ENCODE measurements around the gene IER3. TPM values are rescaled to one million over a fixed set of nuclear protein-coding genes. Genes with fewer than 3 reads are reported as not detected.

The IER3 gene
- total and polyA plus RNA-seq, 9 donors = 9.7 to 221 (median 20.6) TPM

DNA sequence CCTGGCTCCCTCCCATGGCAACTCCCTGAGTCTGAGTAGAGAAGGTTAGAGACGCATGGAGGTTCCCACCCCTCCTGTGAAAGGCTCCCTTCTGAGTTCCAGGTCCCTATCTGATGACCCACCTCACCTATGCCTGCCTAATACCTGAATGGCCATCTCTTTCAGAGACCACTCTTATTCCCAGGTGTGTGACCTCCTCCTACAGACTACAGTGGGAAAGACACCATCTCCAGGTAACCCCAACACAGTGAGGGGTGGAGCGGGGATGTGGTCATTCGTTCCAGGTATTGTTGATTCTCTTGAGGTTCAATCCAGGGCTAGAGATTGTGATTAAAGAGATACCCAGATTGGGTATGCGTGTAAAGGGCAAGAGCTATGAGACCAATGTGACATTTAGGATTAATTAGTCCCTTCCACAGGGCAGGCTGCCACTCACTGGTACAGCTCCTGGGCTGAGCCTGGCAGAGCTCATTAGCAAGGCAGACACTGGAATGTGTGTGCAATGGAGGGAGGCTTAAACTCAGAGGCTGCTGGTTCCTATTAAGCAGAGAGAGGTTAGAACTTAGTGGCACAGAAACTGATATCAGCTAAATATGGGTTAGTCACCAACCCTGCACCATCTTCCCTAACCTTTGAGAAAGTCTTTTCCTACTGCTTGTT lies 46.5 kb upstream of the IER3 start:
- WGBS, 3 donors = 90 to 92% (median 91%) methylated on average over 4 of the region's 4 CpGs
- H3K27me3 ChIP-seq = no peaks in the 10 kb centered on the region
- TF ChIP-seq POLR2A (IDR thresholded peaks at IDR 0.05) (no peak), EP300 (IDR thresholded peaks at IDR 0.05) (no peak)
- TF ChIP-seq, protein P1, sequence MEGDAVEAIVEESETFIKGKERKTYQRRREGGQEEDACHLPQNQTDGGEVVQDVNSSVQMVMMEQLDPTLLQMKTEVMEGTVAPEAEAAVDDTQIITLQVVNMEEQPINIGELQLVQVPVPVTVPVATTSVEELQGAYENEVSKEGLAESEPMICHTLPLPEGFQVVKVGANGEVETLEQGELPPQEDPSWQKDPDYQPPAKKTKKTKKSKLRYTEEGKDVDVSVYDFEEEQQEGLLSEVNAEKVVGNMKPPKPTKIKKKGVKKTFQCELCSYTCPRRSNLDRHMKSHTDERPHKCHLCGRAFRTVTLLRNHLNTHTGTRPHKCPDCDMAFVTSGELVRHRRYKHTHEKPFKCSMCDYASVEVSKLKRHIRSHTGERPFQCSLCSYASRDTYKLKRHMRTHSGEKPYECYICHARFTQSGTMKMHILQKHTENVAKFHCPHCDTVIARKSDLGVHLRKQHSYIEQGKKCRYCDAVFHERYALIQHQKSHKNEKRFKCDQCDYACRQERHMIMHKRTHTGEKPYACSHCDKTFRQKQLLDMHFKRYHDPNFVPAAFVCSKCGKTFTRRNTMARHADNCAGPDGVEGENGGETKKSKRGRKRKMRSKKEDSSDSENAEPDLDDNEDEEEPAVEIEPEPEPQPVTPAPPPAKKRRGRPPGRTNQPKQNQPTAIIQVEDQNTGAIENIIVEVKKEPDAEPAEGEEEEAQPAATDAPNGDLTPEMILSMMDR (IDR thresholded peaks at IDR 0.05) = no peak
- H3K4me3 ChIP-seq = no peak overlapping the region
- H3K36me3 ChIP-seq = no peaks in the 10 kb centered on the region
- H3K27ac ChIP-seq = no peak overlapping the region
- no peaks in the 10 kb centered on the region for H3K9me3 ChIP-seq
- no peaks in the 10 kb centered on the region for H3K4me1 ChIP-seq (ENCODE audit: insufficient read depth)
- intact Hi-C loops (cut with DNase I) = no loop called here
- DNase-seq = no peak

DNA sequence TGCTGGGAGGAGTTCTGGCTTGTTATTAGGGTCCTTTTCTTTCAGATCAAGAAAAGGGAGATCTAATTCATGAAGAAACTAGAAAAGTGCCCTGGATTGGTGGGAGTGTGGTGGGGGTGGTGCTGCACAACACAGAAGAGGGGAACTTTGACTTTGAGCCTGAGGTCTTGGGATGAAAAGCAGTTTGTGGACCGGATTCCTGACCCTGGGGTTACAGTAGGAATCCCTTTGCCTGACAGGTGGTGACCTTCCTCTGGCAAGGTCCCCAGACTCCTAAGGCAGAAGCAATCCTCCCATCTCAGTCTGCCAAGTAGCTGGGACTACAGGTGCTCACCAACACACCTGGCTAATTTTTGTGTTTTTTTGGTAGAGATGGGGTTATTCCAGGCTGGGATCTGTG lies 45.3 kb upstream of the IER3 start:
- H3K27ac ChIP-seq = no peak overlapping the region
- no peak for DNase-seq
- H3K4me1 ChIP-seq (ENCODE audit: insufficient read depth) = no peaks in the 10 kb centered on the region
- no peaks in the 10 kb centered on the region for H3K9me3 ChIP-seq
- TF ChIP-seq EP300 (IDR thresholded peaks at IDR 0.05) = no peak
- no peak for TF ChIP-seq POLR2A (IDR thresholded peaks at IDR 0.05)
- TF ChIP-seq, protein P1 (IDR thresholded peaks at IDR 0.05) = no peak
- WGBS, 3 donors = 0 to 42% (median 3%) methylated on average over 1 of the region's 1 CpG
- no peaks in the 10 kb centered on the region for H3K36me3 ChIP-seq
- intact Hi-C loops (cut with DNase I) = no loop called here
- H3K27me3 ChIP-seq = no peaks in the 10 kb centered on the region
- no peak overlapping the region for H3K4me3 ChIP-seq

DNA sequence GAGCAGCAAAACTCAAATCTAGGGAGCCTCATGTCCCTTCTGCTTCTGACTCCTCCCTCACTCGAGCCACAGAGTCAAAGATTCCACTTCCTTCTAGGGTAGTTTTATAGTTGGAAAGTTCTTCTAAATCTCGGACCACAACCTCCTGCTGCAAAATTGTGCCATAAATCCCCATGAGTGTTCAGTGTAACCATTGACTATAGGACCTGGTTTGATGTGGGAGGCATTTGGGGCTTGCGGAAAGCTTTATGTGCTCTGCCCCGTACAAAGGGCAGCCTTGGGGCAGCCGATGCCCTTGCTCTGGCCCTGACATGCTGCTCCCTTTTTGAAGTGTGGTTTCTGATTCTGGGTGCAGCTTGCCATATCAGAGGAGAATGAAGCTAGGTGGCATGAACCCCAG lies 43.6 kb upstream of the IER3 start:
- Histone ChIP-seq H3K4me3 (no peak overlapping the region), H3K27ac (no peak overlapping the region), H3K27me3 (no peaks in the 10 kb centered on the region), H3K36me3 (no peaks in the 10 kb centered on the region), H3K4me1 (ENCODE audit: insufficient read depth) (no peaks in the 10 kb centered on the region), H3K9me3 (no peaks in the 10 kb centered on the region)
- intact Hi-C loops (cut with DNase I) = no loop called here
- TF ChIP-seq EP300 (IDR thresholded peaks at IDR 0.05) = no peak
- no peak for TF ChIP-seq POLR2A (IDR thresholded peaks at IDR 0.05)
- TF ChIP-seq, protein P1 (IDR thresholded peaks at IDR 0.05) = no peak
- WGBS, 3 donors = 53 to 77% (median 54%) methylated on average over 5 of the region's 5 CpGs
- no peak for DNase-seq

DNA sequence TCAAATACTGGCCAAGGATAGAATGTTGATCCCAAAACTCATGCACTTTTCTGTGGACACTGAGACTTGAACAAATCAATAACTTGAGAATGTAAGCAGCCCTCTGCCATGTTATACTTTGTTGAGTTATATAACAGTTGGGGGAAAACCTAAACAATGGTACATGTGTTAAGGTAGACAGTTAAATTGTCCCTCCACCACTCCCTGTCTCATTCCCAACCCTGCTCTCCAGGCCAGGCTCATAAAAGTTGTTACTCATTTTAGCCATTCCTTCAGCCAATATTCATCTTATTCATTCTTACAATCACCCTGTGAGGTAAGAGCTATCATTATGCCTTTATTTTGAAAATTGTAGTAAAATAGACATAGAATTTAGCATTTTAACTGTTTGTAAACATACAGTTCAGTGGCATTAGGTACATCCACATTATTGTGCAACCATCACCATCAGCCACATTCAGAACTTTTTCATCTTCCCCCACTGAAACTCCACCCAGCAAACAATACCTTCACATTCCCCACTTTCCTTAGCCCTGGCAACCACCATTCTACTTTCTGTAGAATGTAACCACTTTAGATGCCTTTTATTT lies 38.2 kb upstream of the IER3 start:
- H3K27ac ChIP-seq = peak overlapping the region; percentile 31 to 96
- H3K9me3 ChIP-seq = no peaks in the 10 kb centered on the region
- TF ChIP-seq POLR2A (IDR thresholded peaks at IDR 0.05) (no peak), EP300 (IDR thresholded peaks at IDR 0.05) (no peak)
- no peak for DNase-seq
- H3K27me3 ChIP-seq = no peaks in the 10 kb centered on the region
- H3K36me3 ChIP-seq = no peaks in the 10 kb centered on the region
- no peak overlapping the region for H3K4me3 ChIP-seq
- peaks cover 20% of the 10 kb centered on the region for H3K4me1 ChIP-seq (ENCODE audit: insufficient read depth)
- intact Hi-C loops (cut with DNase I) = loop anchor here in 1 of 4 donors (5.0 kb wide), 1 partner anchor 40 kb away; the partner anchor contains the start of genes FLOT1 and IER3

Data from ovary (tissue), 9 donors.